Measurements from ENCODE around the gene CHN1. TPM values are rescaled to one million over a fixed set of nuclear protein-coding genes. Genes with fewer than 3 reads are reported as not detected.

The CHN1 gene
- total and polyA plus RNA-seq, 7 experiments from 2014 or later, result 0.81 to 3.5 (median 1.4) TPM

DNA sequence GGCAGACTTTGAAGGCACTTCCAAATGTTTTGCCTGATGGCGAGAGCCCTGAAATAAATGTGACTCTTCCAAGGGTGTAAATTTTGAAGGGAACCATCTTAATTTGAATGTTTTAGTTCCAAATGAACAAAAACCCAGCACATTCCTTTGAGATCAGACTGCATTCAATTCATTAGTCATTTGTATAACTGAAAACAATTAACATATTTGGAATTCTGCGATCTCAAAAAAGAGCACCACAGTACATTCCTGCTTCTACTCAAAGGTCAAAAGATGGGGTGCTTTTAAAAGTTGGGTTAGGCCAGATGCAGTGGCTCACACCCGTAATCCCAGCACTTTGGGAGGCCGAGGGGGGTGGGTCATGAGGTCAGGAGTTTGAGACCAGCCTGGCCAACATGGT lies 202.7 kb downstream of the CHN1 start:
- Histone ChIP-seq H3K4me1 (ENCODE audit: control insufficient read depth in 2 of 2, insufficient read depth in 2 of 2, low read length in 2 of 2) (no peaks in the 10 kb centered on the region), H3K9me3 (ENCODE audit: control insufficient read depth in 2 of 3, low read length in 3 of 3) (no peaks in the 10 kb centered on the region), H3K27me3 (ENCODE audit: control insufficient read depth in 2 of 2, insufficient read depth in 2 of 2, low read length in 2 of 2) (no peaks in the 10 kb centered on the region), H3K36me3 (ENCODE audit: control insufficient read depth in 2 of 3, insufficient read depth in 3 of 3, low read length in 3 of 3) (no peaks in the 10 kb centered on the region), H3K27ac (ENCODE audit: low read depth, low read length) (no peak overlapping the region), H3K4me3 (ENCODE audit: low read length) (no peak overlapping the region)
- no peak for ATAC-seq
- Mint-ChIP-seq H3K27ac (no peak overlapping the region), H3K4me3 (no peak overlapping the region), H3K27me3 (peaks cover 0 to 16% (median 0%) of the 10 kb centered on the region in 5 donors), H3K36me3 (no peaks in the 10 kb centered on the region), H3K9me3 (no peaks in the 10 kb centered on the region), H3K4me1 (no peaks in the 10 kb centered on the region)
- DNase-seq, result no peak
- ChIA-PET POLR2A (no interaction called here), CTCF (no interaction called here)
- intact Hi-C loops (cut with micrococcal nuclease), result no loop called here

DNA sequence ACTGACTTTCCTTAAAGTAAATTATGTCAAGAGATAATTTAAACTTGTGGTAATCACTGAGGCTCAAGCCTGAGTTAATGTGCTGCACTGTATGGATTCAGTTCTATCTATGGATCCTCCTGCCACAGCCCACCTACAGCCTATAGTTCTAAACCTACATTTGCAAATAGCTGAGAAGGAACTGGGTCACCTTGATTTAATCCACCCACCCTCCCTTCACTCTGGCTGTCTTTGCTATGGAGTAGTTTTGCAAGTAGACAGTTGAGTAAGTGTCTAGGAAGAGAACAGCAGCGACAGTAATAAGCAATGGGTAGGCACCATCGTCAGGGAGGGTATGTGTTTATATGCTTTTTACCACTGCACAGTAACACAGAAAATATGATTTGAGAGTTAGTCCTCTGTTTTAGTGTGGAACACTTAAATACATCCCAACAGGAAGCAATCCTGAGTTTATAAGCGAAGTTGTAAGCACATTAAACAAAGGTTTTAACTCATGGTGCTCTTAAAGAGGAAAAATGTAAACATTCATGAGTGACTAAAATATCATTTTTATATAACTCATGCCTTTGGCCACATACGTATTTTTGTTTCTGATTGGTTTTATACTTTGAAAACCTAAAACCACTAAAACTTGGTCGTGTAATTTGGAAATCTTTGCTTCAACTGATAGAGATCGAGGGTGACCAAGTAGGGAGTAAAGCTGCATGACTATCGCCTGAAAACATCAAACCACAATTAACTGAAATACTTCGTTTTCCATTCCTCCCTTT lies 204.6 kb downstream of the CHN1 start:
- intact Hi-C loops (cut with micrococcal nuclease), result no loop called here
- no peaks in the 10 kb centered on the region for H3K36me3 Mint-ChIP-seq
- POLR2A ChIA-PET, result no interaction called here
- ATAC-seq, result no peak
- no peaks in the 10 kb centered on the region for H3K4me1 ChIP-seq (ENCODE audit: control insufficient read depth in 2 of 2, insufficient read depth in 2 of 2, low read length in 2 of 2)
- CTCF ChIA-PET, result no interaction called here
- no peak overlapping the region for H3K27ac ChIP-seq (ENCODE audit: low read depth, low read length)
- DNase-seq, result no peak
- H3K4me1 Mint-ChIP-seq, result peaks cover 0 to 3% (median 0%) of the 10 kb centered on the region in 7 donors
- H3K27me3 Mint-ChIP-seq, result peaks cover 0 to 16% (median 0%) of the 10 kb centered on the region in 5 donors
- H3K27ac Mint-ChIP-seq, result no peak overlapping the region
- no peaks in the 10 kb centered on the region for H3K9me3 ChIP-seq (ENCODE audit: control insufficient read depth in 2 of 3, low read length in 3 of 3)
- H3K4me3 Mint-ChIP-seq, result no peak overlapping the region
- no peaks in the 10 kb centered on the region for H3K9me3 Mint-ChIP-seq
- no peak overlapping the region for H3K4me3 ChIP-seq (ENCODE audit: low read length)
- no peaks in the 10 kb centered on the region for H3K27me3 ChIP-seq (ENCODE audit: control insufficient read depth in 2 of 2, insufficient read depth in 2 of 2, low read length in 2 of 2)
- H3K36me3 ChIP-seq (ENCODE audit: control insufficient read depth in 2 of 3, insufficient read depth in 3 of 3, low read length in 3 of 3), result no peaks in the 10 kb centered on the region

DNA sequence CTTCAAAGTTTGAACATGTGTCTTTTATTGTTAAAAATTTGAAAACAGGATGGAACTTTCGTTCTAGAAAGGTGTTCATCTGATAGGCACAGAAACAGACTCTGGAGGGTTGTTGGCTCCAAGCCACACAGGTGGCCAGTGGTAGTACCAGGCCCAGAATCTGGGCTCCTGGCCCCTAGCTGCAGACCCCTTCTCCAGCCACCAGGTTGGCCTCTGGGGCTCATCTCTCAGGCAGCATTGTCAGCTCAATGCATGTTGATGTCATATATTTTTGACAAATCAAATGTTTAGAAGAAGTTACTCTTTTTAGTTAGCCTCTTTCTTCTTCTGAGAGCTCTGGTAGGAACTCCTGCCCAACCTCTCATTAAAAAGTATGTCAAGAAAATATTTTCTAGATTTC lies 206.4 kb downstream of the CHN1 start:
- no peak for DNase-seq
- Histone ChIP-seq H3K36me3 (ENCODE audit: control insufficient read depth in 2 of 3, insufficient read depth in 3 of 3, low read length in 3 of 3) (no peaks in the 10 kb centered on the region), H3K9me3 (ENCODE audit: control insufficient read depth in 2 of 3, low read length in 3 of 3) (no peaks in the 10 kb centered on the region), H3K4me3 (ENCODE audit: low read length) (no peak overlapping the region), H3K27me3 (ENCODE audit: control insufficient read depth in 2 of 2, insufficient read depth in 2 of 2, low read length in 2 of 2) (no peaks in the 10 kb centered on the region), H3K4me1 (ENCODE audit: control insufficient read depth in 2 of 2, insufficient read depth in 2 of 2, low read length in 2 of 2) (no peaks in the 10 kb centered on the region), H3K27ac (ENCODE audit: low read depth, low read length) (no peak overlapping the region)
- Mint-ChIP-seq H3K36me3 (no peaks in the 10 kb centered on the region), H3K9me3 (no peaks in the 10 kb centered on the region), H3K4me1 (peaks cover 0 to 13% (median 0%) of the 10 kb centered on the region in 7 donors), H3K4me3 (no peak overlapping the region), H3K27me3 (peaks cover 0 to 5% (median 0%) of the 10 kb centered on the region in 5 donors), H3K27ac (no peak overlapping the region)
- intact Hi-C loops (cut with micrococcal nuclease), result no loop called here
- ATAC-seq, result no peak
- ChIA-PET POLR2A (no interaction called here), CTCF (interaction anchor here (0.6 kb wide), 1 partner anchor 21 kb away, joined by 3 read pairs; no protein-coding TSS in a partner anchor)

DNA sequence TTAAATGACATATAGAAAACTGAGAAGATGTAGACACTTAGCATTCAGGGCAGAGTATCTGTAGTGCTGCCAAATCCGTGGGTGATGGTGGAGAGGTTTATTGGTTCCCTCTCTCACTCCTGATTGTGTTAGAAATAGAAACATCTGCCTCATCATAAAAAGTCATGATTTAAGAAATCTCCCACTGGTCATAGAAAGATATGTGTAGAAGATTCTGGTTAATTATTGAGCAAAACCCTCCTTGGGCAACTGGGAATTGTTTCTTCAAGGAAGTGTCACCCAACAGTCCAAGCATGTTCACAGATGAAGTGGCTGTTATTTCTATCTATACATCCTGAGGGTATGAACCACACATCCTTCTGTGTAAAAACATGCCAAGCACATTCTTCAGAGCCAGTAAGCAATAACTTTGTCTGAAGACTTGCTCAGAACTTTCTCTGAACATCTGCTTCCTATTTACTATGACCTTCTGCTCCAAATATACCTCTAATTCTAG lies 207.4 kb downstream of the CHN1 start:
- no peak overlapping the region for H3K4me3 Mint-ChIP-seq
- ATAC-seq (no peak), DNase-seq (no peak)
- H3K27ac ChIP-seq (ENCODE audit: low read depth, low read length), result no peak overlapping the region
- H3K4me1 ChIP-seq (ENCODE audit: control insufficient read depth in 2 of 2, insufficient read depth in 2 of 2, low read length in 2 of 2), result no peaks in the 10 kb centered on the region
- no peak overlapping the region for H3K27ac Mint-ChIP-seq
- peaks cover 0 to 18% (median 0%) of the 10 kb centered on the region in 7 donors for H3K4me1 Mint-ChIP-seq
- no peak overlapping the region for H3K4me3 ChIP-seq (ENCODE audit: low read length)
- POLR2A ChIA-PET, result interaction anchor here (0.7 kb wide), 1 partner anchor 148 kb away, joined by 6 read pairs; no protein-coding TSS in a partner anchor
- H3K27me3 ChIP-seq (ENCODE audit: control insufficient read depth in 2 of 2, insufficient read depth in 2 of 2, low read length in 2 of 2), result no peaks in the 10 kb centered on the region
- H3K36me3 Mint-ChIP-seq, result no peaks in the 10 kb centered on the region
- CTCF ChIA-PET, result no interaction called here
- intact Hi-C loops (cut with micrococcal nuclease), result no loop called here
- no peaks in the 10 kb centered on the region for H3K9me3 Mint-ChIP-seq
- peaks cover 0 to 5% (median 0%) of the 10 kb centered on the region in 5 donors for H3K27me3 Mint-ChIP-seq
- no peaks in the 10 kb centered on the region for H3K9me3 ChIP-seq (ENCODE audit: control insufficient read depth in 2 of 3, low read length in 3 of 3)
- no peaks in the 10 kb centered on the region for H3K36me3 ChIP-seq (ENCODE audit: control insufficient read depth in 2 of 3, insufficient read depth in 3 of 3, low read length in 3 of 3)

DNA sequence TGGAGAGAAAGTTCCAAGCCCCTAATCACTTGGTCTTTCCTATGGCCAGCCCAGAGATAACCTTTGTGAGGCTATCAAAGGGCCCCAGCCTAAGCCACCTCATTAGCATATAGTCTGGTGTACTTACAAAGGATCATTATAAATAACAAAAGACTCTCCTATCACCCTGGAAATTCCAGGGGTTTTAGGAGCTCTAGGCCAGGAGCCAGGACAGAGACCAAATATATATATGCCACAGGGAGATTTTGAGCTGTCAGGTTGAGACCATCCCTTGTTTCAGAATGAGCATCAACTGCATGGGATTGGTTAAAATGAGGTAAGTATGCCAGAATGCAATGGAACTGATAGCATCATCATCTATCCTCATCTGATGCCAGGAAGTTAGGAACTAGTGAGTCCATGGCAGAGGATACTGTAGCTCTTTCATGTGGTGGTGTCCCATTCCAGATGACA lies 208.8 kb downstream of the CHN1 start:
- H3K36me3 ChIP-seq (ENCODE audit: control insufficient read depth in 2 of 3, insufficient read depth in 3 of 3, low read length in 3 of 3), result no peaks in the 10 kb centered on the region
- H3K4me1 ChIP-seq (ENCODE audit: control insufficient read depth in 2 of 2, insufficient read depth in 2 of 2, low read length in 2 of 2), result no peaks in the 10 kb centered on the region
- no peak overlapping the region for H3K4me3 ChIP-seq (ENCODE audit: low read length)
- no peak overlapping the region for H3K27ac ChIP-seq (ENCODE audit: low read depth, low read length)
- no peaks in the 10 kb centered on the region for H3K9me3 Mint-ChIP-seq
- no peaks in the 10 kb centered on the region for H3K9me3 ChIP-seq (ENCODE audit: control insufficient read depth in 2 of 3, low read length in 3 of 3)
- H3K36me3 Mint-ChIP-seq, result no peaks in the 10 kb centered on the region
- no peak for ATAC-seq
- no peak overlapping the region for H3K27ac Mint-ChIP-seq
- no peak for DNase-seq
- no peaks in the 10 kb centered on the region for H3K27me3 ChIP-seq (ENCODE audit: control insufficient read depth in 2 of 2, insufficient read depth in 2 of 2, low read length in 2 of 2)
- peaks cover 0 to 6% (median 5%) of the 10 kb centered on the region in 5 donors for H3K27me3 Mint-ChIP-seq
- no peak overlapping the region for H3K4me3 Mint-ChIP-seq
- ChIA-PET CTCF (no interaction called here), POLR2A (interaction anchor here (1.1 kb wide), 1 partner anchor 11 kb away, joined by 3 read pairs; no protein-coding TSS in a partner anchor)
- peaks cover 0 to 24% (median 0%) of the 10 kb centered on the region in 7 donors for H3K4me1 Mint-ChIP-seq
- intact Hi-C loops (cut with micrococcal nuclease), result no loop called here

DNA sequence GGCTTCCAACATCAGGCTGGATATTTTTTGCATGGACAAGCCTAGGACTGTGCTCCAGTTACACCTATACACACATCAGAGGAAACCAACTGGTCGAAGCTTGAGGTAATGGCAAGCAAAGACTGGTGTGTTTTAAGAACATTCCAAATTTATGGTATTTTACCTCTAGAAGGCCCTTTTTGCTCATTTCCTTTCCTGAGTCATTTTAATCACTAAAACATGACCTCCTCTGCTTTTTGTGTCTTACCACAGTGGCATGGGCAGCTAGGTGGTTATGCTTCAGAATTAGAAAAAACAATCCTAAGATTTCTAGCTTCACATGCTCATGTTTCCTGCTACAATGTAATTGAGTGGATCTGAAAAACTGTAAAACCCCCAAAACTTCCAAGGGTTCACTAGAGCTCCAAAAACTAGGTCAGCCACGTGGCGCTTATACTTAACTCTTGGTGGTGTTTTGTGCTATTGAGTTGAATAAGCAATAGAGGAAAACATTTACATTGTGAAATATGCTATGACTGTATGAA lies 210.3 kb downstream of the CHN1 start:
- Mint-ChIP-seq H3K4me3 (no peak overlapping the region), H3K36me3 (no peaks in the 10 kb centered on the region), H3K27me3 (peaks cover 0 to 8% (median 3%) of the 10 kb centered on the region in 5 donors), H3K9me3 (no peaks in the 10 kb centered on the region), H3K4me1 (peaks cover 0 to 24% (median 0%) of the 10 kb centered on the region in 7 donors), H3K27ac (no peak overlapping the region)
- no peaks in the 10 kb centered on the region for H3K4me1 ChIP-seq (ENCODE audit: control insufficient read depth in 2 of 2, insufficient read depth in 2 of 2, low read length in 2 of 2)
- POLR2A ChIA-PET, result no interaction called here
- H3K36me3 ChIP-seq (ENCODE audit: control insufficient read depth in 2 of 3, insufficient read depth in 3 of 3, low read length in 3 of 3), result no peaks in the 10 kb centered on the region
- CTCF ChIA-PET, result no interaction called here
- no peaks in the 10 kb centered on the region for H3K9me3 ChIP-seq (ENCODE audit: control insufficient read depth in 2 of 3, low read length in 3 of 3)
- H3K27ac ChIP-seq (ENCODE audit: low read depth, low read length), result no peak overlapping the region
- intact Hi-C loops (cut with micrococcal nuclease), result no loop called here
- no peaks in the 10 kb centered on the region for H3K27me3 ChIP-seq (ENCODE audit: control insufficient read depth in 2 of 2, insufficient read depth in 2 of 2, low read length in 2 of 2)
- no peak overlapping the region for H3K4me3 ChIP-seq (ENCODE audit: low read length)
- ATAC-seq (no peak), DNase-seq (no peak)

Data from naive thymus-derived CD4-positive, alpha-beta T cell (primary cell).